ENCODE measurements around the gene CD2. TPM values are rescaled to one million over a fixed set of nuclear protein-coding genes. Genes with fewer than 3 reads are reported as not detected.

The CD2 gene
- total RNA-seq, 1 donor from 2014 or later: 0.35 TPM

- intact Hi-C loops (cut with micrococcal nuclease): no loop called here
- Mint-ChIP-seq H3K4me1 (no peaks in the 10 kb centered on the region), H3K27ac (no peak overlapping the region), H3K4me3 (no peak overlapping the region), H3K9me3 (no peaks in the 10 kb centered on the region), H3K36me3 (ENCODE audit: low read depth) (no peaks in the 10 kb centered on the region), H3K27me3 (no peaks in the 10 kb centered on the region)
- no peak for DNase-seq
- CTCF ChIA-PET: no interaction called here
- POLR2A ChIA-PET: no interaction called here
- no peak for ATAC-seq (ENCODE audit: low read depth)
- TF ChIP-seq CTCF (IDR thresholded peaks at IDR 0.05): no peak
These were observed 9.0 kb downstream of the CD2 start for GRCh38 chr1:116763116-116763786.

GRCh38 chr1:116763787-116764465 lies 9.7 kb downstream of the CD2 start:
- H3K4me1 Mint-ChIP-seq: peaks cover 6% of the 10 kb centered on the region
- ChIA-PET POLR2A (interaction anchor here (0.6 kb wide), 1 partner anchor 26 kb away, joined by 4 read pairs; no protein-coding TSS in a partner anchor), CTCF (no interaction called here)
- no peak overlapping the region for H3K4me3 Mint-ChIP-seq
- no peak overlapping the region for H3K27ac Mint-ChIP-seq
- TF ChIP-seq CTCF (IDR thresholded peaks at IDR 0.05): no peak
- ATAC-seq (ENCODE audit: low read depth) (no peak), DNase-seq (no peak)
- intact Hi-C loops (cut with micrococcal nuclease): loop anchor here (1.0 kb wide), 1 partner anchor 291 kb away; no protein-coding TSS in a partner anchor
- no peaks in the 10 kb centered on the region for H3K36me3 Mint-ChIP-seq (ENCODE audit: low read depth)
- H3K9me3 Mint-ChIP-seq: no peaks in the 10 kb centered on the region
- no peaks in the 10 kb centered on the region for H3K27me3 Mint-ChIP-seq

GRCh38 chr1:116764466-116764898 lies 10.3 kb downstream of the CD2 start:
- Mint-ChIP-seq H3K27ac (no peak overlapping the region), H3K4me1 (peaks cover 11% of the 10 kb centered on the region), H3K4me3 (no peak overlapping the region), H3K9me3 (no peaks in the 10 kb centered on the region), H3K27me3 (no peaks in the 10 kb centered on the region), H3K36me3 (ENCODE audit: low read depth) (no peaks in the 10 kb centered on the region)
- ChIA-PET POLR2A (interaction anchor here (0.6 kb wide), 1 partner anchor 26 kb away, joined by 4 read pairs; no protein-coding TSS in a partner anchor), CTCF (no interaction called here)
- no peak for ATAC-seq (ENCODE audit: low read depth)
- no peak for TF ChIP-seq CTCF (IDR thresholded peaks at IDR 0.05)
- intact Hi-C loops (cut with micrococcal nuclease): loop anchor here (1.0 kb wide), 1 partner anchor 291 kb away; no protein-coding TSS in a partner anchor
- no peak for DNase-seq

- ChIA-PET CTCF (interaction anchor here (0.7 kb wide), 1 partner anchor 257 kb away, joined by 3 read pairs; no protein-coding TSS in a partner anchor), POLR2A (interaction anchor here (0.6 kb wide), 2 partner anchors 27 to 31 kb away, joined by 4 to 7 read pairs; no protein-coding TSS in a partner anchor)
- H3K4me3 Mint-ChIP-seq: no peak overlapping the region
- intact Hi-C loops (cut with micrococcal nuclease): loop anchor here (1.0 kb wide), 1 partner anchor 290 kb away; no protein-coding TSS in a partner anchor
- no peaks in the 10 kb centered on the region for H3K36me3 Mint-ChIP-seq (ENCODE audit: low read depth)
- H3K27me3 Mint-ChIP-seq: no peaks in the 10 kb centered on the region
- H3K27ac Mint-ChIP-seq: no peak overlapping the region
- DNase-seq: no peak
- H3K9me3 Mint-ChIP-seq: no peaks in the 10 kb centered on the region
- TF ChIP-seq CTCF (IDR thresholded peaks at IDR 0.05): no peak
- peaks cover 17% of the 10 kb centered on the region for H3K4me1 Mint-ChIP-seq
- ATAC-seq (ENCODE audit: low read depth): no peak
These were observed 11.0 kb downstream of the CD2 start for GRCh38 chr1:116764906-116765862.

Measured in activated B cell treated with CpG ODN at 0.5 μM for 24 hours (primary cell).